GM18519 (cell line): ENCODE measurements around the gene SENP2.
"Not testable (repeated sequence)": the region's sequence is repeated elsewhere in the genome, so short reads cannot be mapped to it uniquely, and the experiment has no call there.

Source experiments
- ATAC-seq: cut with Tn5 transposase; IDR thresholded peaks from one replicate; pipeline ENCODE4 v1.9.1; 2021; ENCODE audit warnings: mild to moderate bottlenecking, moderate library complexity; ENCODE audit not compliant: unreplicated experiment, low FRiP score

The SENP2 gene

DNA sequence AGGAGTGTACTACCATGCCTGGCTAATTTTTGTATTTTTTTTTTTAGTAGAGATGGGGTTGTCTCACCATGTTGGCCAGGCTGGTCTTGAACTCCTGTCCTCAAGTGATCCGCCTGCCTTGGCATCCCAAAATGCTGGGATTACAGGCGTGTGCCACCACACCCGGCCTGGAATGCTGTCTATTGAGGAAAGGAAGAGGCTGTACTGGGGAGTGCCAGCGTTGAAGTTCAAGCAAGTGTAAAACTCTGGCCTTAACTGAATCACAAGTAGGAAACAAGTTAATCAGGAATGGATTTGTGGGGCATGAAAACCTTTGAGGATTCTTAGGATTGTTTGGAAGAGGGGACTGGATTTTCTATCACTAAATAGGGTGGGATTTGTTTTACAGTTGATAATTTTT lies 1.4 kb upstream of the SENP2 start:
- ATAC-seq: no peak

- no peak for ATAC-seq
These were observed 607 bp upstream of the SENP2 start for GRCh38 chr3:185585518-185585858.

- ATAC-seq: no peak
These were observed 568 bp downstream of the SENP2 start for GRCh38 chr3:185586686-185587039.

GRCh38 chr3:185594073-185594472 lies 8.0 kb downstream of the SENP2 start:
- no peak for ATAC-seq

DNA sequence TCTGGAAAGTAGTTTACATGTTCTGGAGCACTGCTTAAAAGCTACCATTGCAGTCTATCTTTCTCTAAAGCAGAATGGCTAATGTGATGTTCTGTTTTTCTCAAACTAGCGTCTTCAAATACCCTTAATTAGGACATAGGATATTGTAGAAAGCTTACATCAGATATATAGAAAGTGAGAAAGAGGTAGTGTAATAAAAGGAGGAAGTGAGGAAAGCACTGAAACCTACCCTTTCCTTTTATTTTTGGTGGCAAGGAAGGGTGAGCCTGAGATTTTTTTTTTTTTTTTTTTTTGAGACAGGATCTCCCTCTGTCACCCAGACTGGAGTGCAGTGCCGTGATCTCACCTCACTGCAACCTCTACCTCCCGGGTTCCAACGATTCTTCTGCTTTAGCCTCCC lies 9.4 kb downstream of the SENP2 start:
- ATAC-seq: peak; percentile 51

DNA sequence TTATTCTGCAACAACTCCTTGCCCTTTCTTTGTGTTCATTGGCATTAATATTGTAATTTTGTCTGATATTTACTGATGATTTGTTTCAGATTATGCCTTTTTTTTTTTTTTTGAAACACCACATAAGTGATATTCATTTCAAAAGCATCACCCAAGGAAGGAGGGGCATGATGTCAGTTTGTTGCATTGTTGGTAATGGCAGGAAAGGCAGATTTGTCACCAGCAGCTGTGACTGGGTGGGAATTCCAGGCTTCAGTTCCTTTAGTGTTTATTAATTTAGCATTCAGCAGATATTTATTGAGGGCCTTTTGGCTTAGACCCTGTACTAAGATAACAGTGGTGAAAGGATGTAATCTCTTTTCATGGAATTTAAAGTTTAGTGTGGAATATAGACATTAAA lies 19.5 kb downstream of the SENP2 start:
- ATAC-seq: no peak

GRCh38 chr3:185606196-185606595 lies 20.1 kb downstream of the SENP2 start:
- ATAC-seq: no peak

- ATAC-seq: no peak
These were observed 26.9 kb downstream of the SENP2 start for GRCh38 chr3:185613016-185613415.

DNA sequence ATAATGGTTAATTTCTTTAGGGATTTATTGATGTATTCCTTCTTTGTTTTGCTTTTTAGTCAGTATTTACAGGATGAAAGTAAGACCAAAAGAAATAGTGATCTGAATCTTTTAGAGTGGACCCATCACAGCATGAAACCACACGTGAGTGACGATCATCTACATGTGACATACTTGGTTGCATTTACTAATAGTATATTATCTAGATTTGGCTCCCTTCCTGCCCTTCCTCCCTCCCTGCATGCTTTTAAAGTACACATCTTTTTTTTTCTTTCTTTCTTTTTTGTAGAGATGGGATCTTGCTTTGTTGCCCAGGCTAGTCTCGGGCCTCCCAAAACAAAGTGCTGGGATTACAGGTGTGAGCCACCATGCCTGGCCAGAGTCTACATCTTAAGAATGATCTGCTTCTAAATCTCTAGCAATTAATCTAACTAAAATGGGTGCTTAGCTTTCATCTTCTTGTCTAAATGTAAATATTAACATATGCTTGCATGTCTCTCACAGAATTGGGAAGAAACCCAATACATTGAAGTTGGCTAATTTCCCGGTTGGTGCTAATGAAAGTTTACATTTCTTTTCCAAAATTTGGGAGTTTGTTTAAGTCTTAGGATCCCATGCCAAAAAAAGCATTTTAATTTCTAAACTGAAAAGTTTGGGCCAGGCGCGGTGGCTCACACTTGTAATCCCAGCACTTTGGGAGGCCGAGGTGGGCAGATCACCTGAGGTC lies 38.0 kb downstream of the SENP2 start:
- no peak for ATAC-seq

DNA sequence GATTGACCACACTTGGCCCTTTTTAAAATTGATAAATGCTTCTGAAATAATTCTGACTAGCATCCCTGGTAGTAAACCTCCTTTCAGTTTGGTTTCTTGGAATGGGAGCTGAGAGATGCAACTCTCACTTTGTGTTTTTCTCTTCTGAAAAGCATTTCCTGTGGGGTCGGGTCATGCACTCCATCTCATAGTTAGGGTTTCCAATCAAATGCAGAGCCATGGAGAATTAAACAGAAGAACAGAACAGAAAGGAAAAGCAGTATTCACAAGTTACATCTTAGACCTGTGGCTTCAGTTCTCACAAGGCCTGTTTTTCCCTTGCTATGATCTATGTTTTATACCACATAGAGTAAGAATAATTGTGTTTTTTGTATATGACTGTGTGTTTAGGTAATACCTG lies 39.7 kb downstream of the SENP2 start:
- ATAC-seq: no peak

GRCh38 chr3:185629554-185630181 lies 43.6 kb downstream of the SENP2 start:
- no peak for ATAC-seq

DNA sequence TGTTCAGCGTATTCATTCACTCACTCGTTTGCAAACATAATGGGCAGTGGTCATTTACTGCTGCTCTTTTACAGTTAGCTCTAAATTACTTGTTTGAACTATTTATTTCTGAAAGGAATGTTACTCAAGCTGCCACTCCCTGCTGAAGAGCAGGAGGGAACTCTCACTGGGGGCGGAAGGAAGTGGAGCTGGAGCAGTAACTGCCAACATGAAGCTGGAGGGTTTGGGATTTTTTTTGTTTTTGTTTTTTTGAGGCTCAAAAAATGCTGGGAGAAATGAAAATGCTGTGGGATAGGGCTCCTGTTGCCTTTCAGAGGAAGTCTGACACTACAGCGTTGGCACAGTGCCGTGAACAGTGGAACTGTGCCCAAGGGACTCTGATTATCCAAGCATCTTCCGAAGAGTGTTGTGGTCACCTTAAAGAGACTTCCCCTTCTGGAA lies 44.1 kb downstream of the SENP2 start:
- ATAC-seq: no peak

GRCh38 chr3:185631108-185631507 lies 45.0 kb downstream of the SENP2 start:
- ATAC-seq: no peak

DNA sequence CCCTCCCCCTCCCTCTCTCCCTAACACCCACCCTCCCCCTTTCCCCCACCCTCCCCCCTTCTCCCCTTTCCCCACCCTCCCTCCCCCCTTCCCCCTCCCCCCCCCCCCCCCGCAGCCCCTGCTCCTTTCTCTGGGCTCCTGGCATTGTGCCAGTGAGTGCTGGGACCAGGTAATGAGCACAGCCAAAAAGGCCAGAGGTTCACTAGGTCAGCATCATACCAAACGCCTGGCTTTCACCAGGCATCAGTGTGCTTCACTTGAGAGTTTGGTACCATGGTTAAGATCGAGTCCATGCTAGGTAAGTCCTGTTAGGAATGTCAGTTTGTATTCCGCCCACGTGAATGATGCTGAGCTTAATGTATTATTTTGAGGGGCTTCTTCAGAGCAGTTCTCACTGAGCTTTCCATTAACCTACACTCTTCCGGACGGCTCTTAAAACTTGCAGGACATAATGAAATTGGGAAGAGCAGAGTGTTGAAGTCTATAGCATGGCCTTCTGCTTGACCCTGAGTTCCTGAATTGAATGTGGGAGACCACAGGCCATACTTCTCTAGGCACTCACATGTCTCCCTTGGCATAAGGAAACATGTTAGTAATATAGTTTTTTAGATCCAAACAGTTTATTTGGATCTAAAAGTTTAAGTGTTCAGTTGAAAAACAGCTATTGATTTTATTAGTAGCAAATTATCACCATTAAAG lies 45.6 kb downstream of the SENP2 start:
- no peak for ATAC-seq

DNA sequence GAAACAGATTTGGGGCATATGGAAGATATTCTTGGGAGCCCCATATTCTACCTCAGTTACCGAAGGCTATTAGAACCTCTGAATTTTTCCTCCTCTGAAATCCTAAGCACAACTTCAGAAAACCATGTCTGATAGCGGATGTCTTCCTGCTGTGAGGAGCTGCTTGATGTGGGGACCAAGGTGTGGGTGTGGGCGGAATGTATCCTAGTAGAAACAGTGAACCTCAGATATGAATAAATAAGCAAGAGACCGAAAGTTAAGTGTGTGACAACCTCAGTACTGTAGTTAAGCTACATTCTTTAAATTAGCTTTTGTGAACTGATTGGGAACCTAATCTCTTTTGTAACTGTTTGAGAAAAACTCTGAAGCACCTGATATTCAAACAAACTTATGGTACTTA lies 46.9 kb downstream of the SENP2 start:
- ATAC-seq: no peak

DNA sequence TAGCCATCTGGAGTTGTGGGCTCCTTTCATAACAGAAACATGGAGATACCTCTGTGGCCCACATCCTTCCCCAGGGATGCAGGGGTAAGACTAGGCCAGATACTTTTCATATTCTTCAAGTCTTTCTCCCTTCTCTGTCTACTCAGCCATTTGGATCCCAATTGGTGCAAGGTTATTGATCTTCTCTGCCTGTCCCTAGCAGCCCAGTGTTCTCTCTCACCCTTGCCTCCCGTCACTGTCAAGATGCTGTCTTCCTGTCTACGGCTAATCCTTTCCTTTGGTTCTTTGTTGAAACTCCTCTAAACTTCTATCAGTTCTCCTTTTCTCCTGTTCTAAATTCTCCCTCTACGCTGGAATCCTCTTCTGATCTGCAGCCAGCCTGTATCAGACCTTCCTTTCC lies 51.3 kb downstream of the SENP2 start:
- ATAC-seq: no peak

- not testable (repeated sequence) for ATAC-seq
These were observed 52.6 kb downstream of the SENP2 start for GRCh38 chr3:185638651-185639050.

GRCh38 chr3:185639632-185640206 lies 53.6 kb downstream of the SENP2 start:
- ATAC-seq: no peak

DNA sequence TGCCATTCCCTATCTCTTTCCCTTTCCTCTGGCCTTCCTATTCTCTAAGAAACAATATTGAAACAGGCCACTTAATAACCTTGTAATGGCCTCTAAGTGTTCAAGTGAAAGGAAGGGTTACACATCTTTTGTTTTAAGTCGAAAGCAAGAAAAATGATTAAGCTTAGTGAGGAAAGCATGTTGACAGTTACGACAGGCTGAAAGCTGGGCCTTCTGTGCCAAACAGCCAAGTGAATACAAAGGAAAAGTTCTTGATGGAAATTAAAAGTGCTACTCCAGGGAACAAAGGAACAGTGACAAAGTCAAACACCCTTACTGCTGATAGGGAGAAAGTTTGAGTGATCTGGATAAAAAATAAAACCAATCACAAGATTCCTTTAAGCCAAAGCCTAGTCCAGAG lies 54.2 kb downstream of the SENP2 start:
- ATAC-seq: no peak

DNA sequence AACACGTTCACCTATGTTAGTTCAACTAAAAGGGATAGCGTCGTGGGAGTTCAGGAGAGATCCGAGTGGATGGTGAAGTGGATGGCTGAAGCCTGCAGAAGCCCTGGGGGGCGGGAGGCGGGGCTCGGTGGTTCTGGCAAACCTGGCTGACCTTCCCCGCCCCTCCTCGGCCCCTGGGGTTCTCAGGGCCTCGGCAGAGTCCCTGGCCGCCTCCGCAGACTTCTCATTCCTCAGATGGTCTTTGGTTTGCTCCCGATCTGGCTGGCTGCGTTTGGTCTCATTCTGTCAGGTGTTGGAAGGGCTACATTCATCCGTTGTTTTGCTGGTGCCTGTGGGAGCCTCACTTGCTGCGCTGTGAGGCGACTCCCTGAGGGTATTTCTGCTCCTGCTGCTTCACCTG lies 59.1 kb downstream of the SENP2 start:
- not testable (repeated sequence) for ATAC-seq

DNA sequence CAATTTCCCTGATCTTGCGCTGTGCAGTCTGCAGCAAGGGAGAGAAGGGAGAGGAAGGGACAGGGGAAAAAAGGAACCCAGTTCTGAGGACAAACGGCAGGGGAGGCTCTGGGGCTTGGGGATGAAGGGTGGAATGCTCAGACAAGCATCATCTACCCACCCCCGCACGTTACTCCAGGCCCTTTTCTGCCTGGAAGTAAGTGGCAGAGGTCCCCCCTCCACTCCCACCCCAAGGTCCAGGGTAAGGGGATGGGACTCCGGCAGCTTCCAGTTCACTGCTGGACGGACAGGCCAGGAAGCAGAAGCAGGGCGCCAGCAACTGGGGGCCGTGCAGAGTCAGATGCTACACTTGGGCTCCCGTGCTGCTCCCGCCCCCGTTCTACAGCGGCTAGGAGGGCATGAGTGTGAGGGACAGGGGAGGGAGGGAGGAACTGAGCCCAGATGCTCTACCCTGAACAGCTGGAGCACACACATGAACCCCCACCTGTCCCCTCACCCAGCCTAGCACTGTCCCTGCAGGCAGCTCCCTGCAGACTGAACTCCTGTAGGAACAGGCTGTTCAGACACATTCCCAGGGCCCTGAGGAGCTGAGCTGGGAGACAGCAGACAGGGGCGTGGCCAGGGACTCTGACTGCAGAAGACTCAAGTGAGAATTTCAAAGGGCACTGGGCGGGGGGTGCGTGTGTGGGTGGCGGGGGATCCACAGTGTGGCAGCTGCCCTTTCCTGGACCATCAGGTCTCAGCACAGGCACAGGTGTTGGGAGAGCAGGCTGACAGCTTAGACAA lies 59.7 kb downstream of the SENP2 start:
- ATAC-seq: no peak
